ENCODE measurements around the gene RXFP3.

DNA sequence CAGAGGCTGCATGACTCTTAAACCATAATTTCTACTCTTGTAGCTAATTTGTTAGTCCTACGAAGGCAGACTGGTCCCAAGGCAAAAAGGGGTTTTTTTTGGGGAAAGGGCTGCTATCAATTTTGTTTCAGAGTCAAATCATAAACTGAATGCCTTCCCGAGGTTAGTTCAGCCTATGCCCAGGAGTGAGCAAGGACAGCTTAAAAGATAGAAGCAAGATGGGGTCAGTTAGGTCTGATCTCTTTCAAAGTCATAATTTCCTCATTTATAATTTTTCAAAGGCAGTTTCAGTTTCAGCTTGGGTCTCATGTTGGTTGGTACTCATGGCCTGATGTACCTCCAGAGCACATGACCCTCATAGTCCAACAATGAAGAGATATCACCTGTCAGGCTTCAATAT lies 7.9 kb upstream of the RXFP3 start:
- no peak for TF ChIP-seq CTCF (IDR thresholded peaks at IDR 0.05; ENCODE audit: insufficient read depth, low read depth, low read length)
- TF ChIP-seq EZH2 (IDR thresholded peaks at IDR 0.05; ENCODE audit: insufficient read depth, low read length) = no peak

Measured in astrocyte (in vitro differentiated cells and primary cell).